ENCODE measurements around the gene EMC1.

- no peak for TF ChIP-seq FOXP2 (optimal IDR thresholded peaks at IDR 0.05; ENCODE audit: control extremely low read depth, extremely low read length, insufficient read depth)
- TF ChIP-seq POLR2AphosphoS5 (IDR thresholded peaks at IDR 0.05; ENCODE audit: borderline replicate concordance, low read depth, low read length), result no peak
- TF ChIP-seq EZH2 (IDR thresholded peaks at IDR 0.05), result no peak
Observed at GRCh38 chr1:19222979-19223824, 28.1 kb downstream of the EMC1 start.
